K562 (cell line): ENCODE results near the gene URM1. TPM values are rescaled to one million over a fixed set of nuclear protein-coding genes. Genes with fewer than 3 reads are reported as not detected.
A peak's percentile ranks its signal among the peaks of the same experiment; 100 is the strongest.

ENCODE experiments used
- HDAC3 ChIP-seq: fragments of 450-650 bp; IDR thresholded peaks from 2 replicates; pipeline ENCODE4 v1.6.1; 2018; ENCODE audit warnings: borderline replicate concordance, mild to moderate bottlenecking, moderate library complexity; ENCODE audit not compliant: partially characterized antibody
- NCOA2 ChIP-seq, 2 experiments: fragments of 450-650 bp; IDR thresholded peaks; 2 replicates each; pipeline ENCODE4 v1.6.1; 2018; ENCODE audit warnings: mild to moderate bottlenecking in 2 of 2, moderate library complexity in 1 of 2; ENCODE audit not compliant: partially characterized antibody in 2 of 2
- ZC3H11A ChIP-seq: IDR thresholded peaks from 2 replicates; pipeline ENCODE4 v1.6.1; 2012; ENCODE audit warnings: low read depth, low read length, improper control_type of control experiment
- polyA plus RNA-seq, 8 experiments: library from polyadenylated mRNA; depleted of rRNA in 4 of 8; stranded (reverse) in 5 of 8; unstranded in 3 of 8; fragments of >200 nt; fragmentation: Nextera tagmentation in 2 of 8; fragmentation: Illumina TruSeq in 1 of 8; extraction: Ambion mirVana in 2 of 8; extraction: Trizol in 1 of 8; gene quantifications; 2 replicates each; pipeline versions ENCODE4 v1.2.1 to v1.2.3, GENCODE V29; 2011 to 2014; ENCODE audit warnings: inconsistent platforms in 1 of 8, missing spikeins in 1 of 8
- total RNA-seq, 7 experiments: library from RNA; depleted of rRNA in 6 of 7; stranded (reverse); fragments of >200 nt in 6 of 7; fragmentation: Illumina TruSeq in 2 of 7; extraction: Trizol in 2 of 7; gene quantifications; 2 replicates each; pipeline versions ENCODE4 v1.2.1 to v1.2.3, GENCODE V29; 2011 to 2021; ENCODE audit warnings: low replicate concordance in 1 of 7
- TF ChIP-seq, protein P1 (sequence below), 2 experiments: fragments of 450-650 bp; formaldehyde crosslinking in 1 of 2; IDR thresholded peaks; 2 replicates each; pipeline versions ENCODE4 v1.4.0 to v1.6.1; 2014 to 2020; ENCODE audit warnings: mild to moderate bottlenecking in 2 of 2, borderline replicate concordance in 1 of 2, low read depth in 1 of 2
- TF ChIP-seq, protein P2 (sequence below): sonication (generic); formaldehyde crosslinking; IDR thresholded peaks from 2 replicates; pipeline ENCODE4 v1.8.0; 2022; ENCODE audit warnings: mild to moderate bottlenecking, missing genetic modification reagents, borderline replicate concordance
- TF ChIP-seq, protein P3 (sequence below), 2 experiments: fragments of 450-650 bp in 1 of 2; sonication (generic) in 1 of 2; formaldehyde crosslinking in 1 of 2; IDR thresholded peaks; 2 replicates each; pipeline versions ENCODE4 v1.7.1 to v1.9.0; 2016 to 2022; ENCODE audit warnings: inconsistent platforms in 1 of 2, mild to moderate bottlenecking in 1 of 2, missing genetic modification reagents in 1 of 2

The URM1 gene
- total and polyA plus RNA-seq, 9 of the 15 experiments (the other 6 are each of a cell fraction or from before 2014, with no cell fraction given): 10.1 to 88.9 (median 53.3) TPM

DNA sequence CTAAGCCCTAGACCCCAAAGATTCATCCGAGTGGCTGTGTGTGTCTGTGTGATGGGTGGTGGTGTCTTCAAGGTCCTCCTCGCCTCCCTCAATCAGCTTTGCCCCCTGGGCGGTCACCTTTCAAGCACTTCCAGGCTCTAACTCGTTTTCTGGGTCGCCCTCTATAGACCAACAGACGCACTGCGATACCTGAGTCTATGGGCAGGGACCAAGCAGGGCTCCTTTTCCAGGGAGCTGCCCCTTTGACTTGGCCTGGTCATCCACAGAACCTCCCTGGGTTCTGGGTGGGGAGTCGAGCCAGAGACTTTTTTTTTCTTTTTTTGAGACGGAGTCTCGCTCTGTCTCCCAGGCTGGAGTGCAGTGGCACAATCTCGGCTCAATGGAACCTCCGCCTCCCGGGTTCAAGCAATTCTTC is 29.7 kb upstream of the URM1 start (continued):
- TF ChIP-seq, protein P1, sequence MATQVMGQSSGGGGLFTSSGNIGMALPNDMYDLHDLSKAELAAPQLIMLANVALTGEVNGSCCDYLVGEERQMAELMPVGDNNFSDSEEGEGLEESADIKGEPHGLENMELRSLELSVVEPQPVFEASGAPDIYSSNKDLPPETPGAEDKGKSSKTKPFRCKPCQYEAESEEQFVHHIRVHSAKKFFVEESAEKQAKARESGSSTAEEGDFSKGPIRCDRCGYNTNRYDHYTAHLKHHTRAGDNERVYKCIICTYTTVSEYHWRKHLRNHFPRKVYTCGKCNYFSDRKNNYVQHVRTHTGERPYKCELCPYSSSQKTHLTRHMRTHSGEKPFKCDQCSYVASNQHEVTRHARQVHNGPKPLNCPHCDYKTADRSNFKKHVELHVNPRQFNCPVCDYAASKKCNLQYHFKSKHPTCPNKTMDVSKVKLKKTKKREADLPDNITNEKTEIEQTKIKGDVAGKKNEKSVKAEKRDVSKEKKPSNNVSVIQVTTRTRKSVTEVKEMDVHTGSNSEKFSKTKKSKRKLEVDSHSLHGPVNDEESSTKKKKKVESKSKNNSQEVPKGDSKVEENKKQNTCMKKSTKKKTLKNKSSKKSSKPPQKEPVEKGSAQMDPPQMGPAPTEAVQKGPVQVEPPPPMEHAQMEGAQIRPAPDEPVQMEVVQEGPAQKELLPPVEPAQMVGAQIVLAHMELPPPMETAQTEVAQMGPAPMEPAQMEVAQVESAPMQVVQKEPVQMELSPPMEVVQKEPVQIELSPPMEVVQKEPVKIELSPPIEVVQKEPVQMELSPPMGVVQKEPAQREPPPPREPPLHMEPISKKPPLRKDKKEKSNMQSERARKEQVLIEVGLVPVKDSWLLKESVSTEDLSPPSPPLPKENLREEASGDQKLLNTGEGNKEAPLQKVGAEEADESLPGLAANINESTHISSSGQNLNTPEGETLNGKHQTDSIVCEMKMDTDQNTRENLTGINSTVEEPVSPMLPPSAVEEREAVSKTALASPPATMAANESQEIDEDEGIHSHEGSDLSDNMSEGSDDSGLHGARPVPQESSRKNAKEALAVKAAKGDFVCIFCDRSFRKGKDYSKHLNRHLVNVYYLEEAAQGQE (IDR thresholded peaks at IDR 0.05; ENCODE audit: borderline replicate concordance): peak; percentile 83
- TF ChIP-seq, protein P1 (CRISPR knock-in tag; IDR thresholded peaks at IDR 0.05; ENCODE audit: low read depth): no peak
- TF ChIP-seq HDAC3 (no peak), ZC3H11A (peak; percentile 56; the same call in 1 of the 2 replicates), NCOA2 (IDR thresholded peaks at IDR 0.05; ENCODE audit: partially characterized antibody in 2 of 2) (no peak)
- TF ChIP-seq, protein P2, sequence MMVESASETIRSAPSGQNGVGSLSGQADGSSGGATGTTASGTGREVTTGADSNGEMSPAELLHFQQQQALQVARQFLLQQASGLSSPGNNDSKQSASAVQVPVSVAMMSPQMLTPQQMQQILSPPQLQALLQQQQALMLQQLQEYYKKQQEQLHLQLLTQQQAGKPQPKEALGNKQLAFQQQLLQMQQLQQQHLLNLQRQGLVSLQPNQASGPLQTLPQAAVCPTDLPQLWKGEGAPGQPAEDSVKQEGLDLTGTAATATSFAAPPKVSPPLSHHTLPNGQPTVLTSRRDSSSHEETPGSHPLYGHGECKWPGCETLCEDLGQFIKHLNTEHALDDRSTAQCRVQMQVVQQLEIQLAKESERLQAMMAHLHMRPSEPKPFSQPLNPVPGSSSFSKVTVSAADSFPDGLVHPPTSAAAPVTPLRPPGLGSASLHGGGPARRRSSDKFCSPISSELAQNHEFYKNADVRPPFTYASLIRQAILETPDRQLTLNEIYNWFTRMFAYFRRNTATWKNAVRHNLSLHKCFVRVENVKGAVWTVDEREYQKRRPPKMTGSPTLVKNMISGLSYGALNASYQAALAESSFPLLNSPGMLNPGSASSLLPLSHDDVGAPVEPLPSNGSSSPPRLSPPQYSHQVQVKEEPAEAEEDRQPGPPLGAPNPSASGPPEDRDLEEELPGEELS (CRISPR knock-in tag): no peak
- TF ChIP-seq, protein P3, sequence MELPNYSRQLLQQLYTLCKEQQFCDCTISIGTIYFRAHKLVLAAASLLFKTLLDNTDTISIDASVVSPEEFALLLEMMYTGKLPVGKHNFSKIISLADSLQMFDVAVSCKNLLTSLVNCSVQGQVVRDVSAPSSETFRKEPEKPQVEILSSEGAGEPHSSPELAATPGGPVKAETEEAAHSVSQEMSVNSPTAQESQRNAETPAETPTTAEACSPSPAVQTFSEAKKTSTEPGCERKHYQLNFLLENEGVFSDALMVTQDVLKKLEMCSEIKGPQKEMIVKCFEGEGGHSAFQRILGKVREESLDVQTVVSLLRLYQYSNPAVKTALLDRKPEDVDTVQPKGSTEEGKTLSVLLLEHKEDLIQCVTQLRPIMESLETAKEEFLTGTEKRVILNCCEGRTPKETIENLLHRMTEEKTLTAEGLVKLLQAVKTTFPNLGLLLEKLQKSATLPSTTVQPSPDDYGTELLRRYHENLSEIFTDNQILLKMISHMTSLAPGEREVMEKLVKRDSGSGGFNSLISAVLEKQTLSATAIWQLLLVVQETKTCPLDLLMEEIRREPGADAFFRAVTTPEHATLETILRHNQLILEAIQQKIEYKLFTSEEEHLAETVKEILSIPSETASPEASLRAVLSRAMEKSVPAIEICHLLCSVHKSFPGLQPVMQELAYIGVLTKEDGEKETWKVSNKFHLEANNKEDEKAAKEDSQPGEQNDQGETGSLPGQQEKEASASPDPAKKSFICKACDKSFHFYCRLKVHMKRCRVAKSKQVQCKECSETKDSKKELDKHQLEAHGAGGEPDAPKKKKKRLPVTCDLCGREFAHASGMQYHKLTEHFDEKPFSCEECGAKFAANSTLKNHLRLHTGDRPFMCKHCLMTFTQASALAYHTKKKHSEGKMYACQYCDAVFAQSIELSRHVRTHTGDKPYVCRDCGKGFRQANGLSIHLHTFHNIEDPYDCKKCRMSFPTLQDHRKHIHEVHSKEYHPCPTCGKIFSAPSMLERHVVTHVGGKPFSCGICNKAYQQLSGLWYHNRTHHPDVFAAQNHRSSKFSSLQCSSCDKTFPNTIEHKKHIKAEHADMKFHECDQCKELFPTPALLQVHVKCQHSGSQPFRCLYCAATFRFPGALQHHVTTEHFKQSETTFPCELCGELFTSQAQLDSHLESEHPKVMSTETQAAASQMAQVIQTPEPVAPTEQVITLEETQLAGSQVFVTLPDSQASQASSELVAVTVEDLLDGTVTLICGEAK (IDR thresholded peaks at IDR 0.05): no peak
- TF ChIP-seq, protein P3 (CRISPR knock-in tag; IDR thresholded peaks at IDR 0.05): no peak
